SK-N-SH treated with all-trans-retinoic acid at 6 μM for 48 hours (cell line): ENCODE measurements around the gene CADM1.

Experiments
- CREB5 ChIP-seq: fragments of 250-450 bp; sonication (Bioruptor Pico); IDR thresholded peaks from 2 replicates; pipeline ENCODE4 v1.5.1; 2020; ENCODE audit warnings: low read depth, mild to moderate bottlenecking, moderate library complexity
- CSDC2 ChIP-seq: fragments of 250-450 bp; sonication (Bioruptor Pico); IDR thresholded peaks from 2 replicates; pipeline ENCODE4 v1.5.0; 2020; ENCODE audit warnings: mild to moderate bottlenecking, moderate library complexity
- ESRRG ChIP-seq: fragments of 250-450 bp; sonication (Bioruptor Pico); IDR thresholded peaks from 2 replicates; pipeline ENCODE4 v1.6.1; 2021; ENCODE audit warnings: mild to moderate bottlenecking
- GLIS3 ChIP-seq: fragments of 250-450 bp; sonication (Bioruptor Pico); IDR thresholded peaks from 2 replicates; pipeline ENCODE4 v1.5.0; 2020; ENCODE audit warnings: mild to moderate bottlenecking, moderate library complexity
- ISL1 ChIP-seq: fragments of 250-450 bp; sonication (Bioruptor Pico); IDR thresholded peaks from 2 replicates; pipeline ENCODE4 v2.1.2; 2022; ENCODE audit warnings: mild to moderate bottlenecking, moderate library complexity
- PATZ1 ChIP-seq: fragments of 250-450 bp; sonication (Bioruptor Pico); IDR thresholded peaks from 2 replicates; pipeline ENCODE4 v1.8.0; 2020; ENCODE audit warnings: mild to moderate bottlenecking, moderate library complexity, borderline replicate concordance
- RARB ChIP-seq: fragments of 250-450 bp; sonication (Bioruptor Pico); IDR thresholded peaks from 2 replicates; pipeline ENCODE4 v1.8.0; 2021; ENCODE audit warnings: mild to moderate bottlenecking, moderate library complexity
- TSHZ2 ChIP-seq: fragments of 250-450 bp; sonication (Bioruptor Pico); IDR thresholded peaks from 2 replicates; pipeline ENCODE4 v1.5.0; 2020; ENCODE audit warnings: mild to moderate bottlenecking, moderate library complexity
- ZC3H10 ChIP-seq: fragments of 250-450 bp; sonication (Bioruptor Pico); IDR thresholded peaks from 2 replicates; pipeline ENCODE4 v1.5.1; 2021; ENCODE audit warnings: mild to moderate bottlenecking, moderate library complexity
- ZFP3 ChIP-seq: fragments of 250-450 bp; sonication (Bioruptor Pico); IDR thresholded peaks from 2 replicates; pipeline ENCODE4 v1.5.0; 2020; ENCODE audit warnings: mild to moderate bottlenecking, moderate library complexity
- ZFP30 ChIP-seq: fragments of 450-650 bp; formaldehyde crosslinking; IDR thresholded peaks from 2 replicates; pipeline ENCODE4 v1.5.0; 2022; ENCODE audit warnings: mild to moderate bottlenecking, moderate library complexity

- TF ChIP-seq ISL1 (CRISPR knock-in tag) (no peak), RARB (CRISPR knock-in tag) (no peak), CREB5 (CRISPR knock-in tag) (no peak), PATZ1 (CRISPR knock-in tag) (no peak), ZFP3 (CRISPR knock-in tag) (no peak), ZFP30 (CRISPR knock-in tag) (no peak), TSHZ2 (CRISPR knock-in tag) (no peak), GLIS3 (no peak), ZC3H10 (CRISPR knock-in tag) (no peak), ESRRG (CRISPR knock-in tag) (no peak), CSDC2 (CRISPR knock-in tag) (no peak)
Observed at GRCh38 chr11:115321605-115322289, 182.5 kb downstream of the CADM1 start.
